Germinal center (tissue), 1 donor: Measurements from ENCODE around the gene RCN1.
"Not testable (repeated sequence)": the region's sequence is repeated elsewhere in the genome, so short reads cannot be mapped to it uniquely, and the experiment has no call there.

Source experiments
- DNase-seq: peaks from one replicate; pipeline ENCODE4 v3.0.0; 2012; ENCODE audit warnings: mixed read lengths, low spot score

The RCN1 gene

GRCh38 chr11:32079553-32079952 is 11.3 kb upstream of the RCN1 start:
- DNase-seq = no peak

DNA sequence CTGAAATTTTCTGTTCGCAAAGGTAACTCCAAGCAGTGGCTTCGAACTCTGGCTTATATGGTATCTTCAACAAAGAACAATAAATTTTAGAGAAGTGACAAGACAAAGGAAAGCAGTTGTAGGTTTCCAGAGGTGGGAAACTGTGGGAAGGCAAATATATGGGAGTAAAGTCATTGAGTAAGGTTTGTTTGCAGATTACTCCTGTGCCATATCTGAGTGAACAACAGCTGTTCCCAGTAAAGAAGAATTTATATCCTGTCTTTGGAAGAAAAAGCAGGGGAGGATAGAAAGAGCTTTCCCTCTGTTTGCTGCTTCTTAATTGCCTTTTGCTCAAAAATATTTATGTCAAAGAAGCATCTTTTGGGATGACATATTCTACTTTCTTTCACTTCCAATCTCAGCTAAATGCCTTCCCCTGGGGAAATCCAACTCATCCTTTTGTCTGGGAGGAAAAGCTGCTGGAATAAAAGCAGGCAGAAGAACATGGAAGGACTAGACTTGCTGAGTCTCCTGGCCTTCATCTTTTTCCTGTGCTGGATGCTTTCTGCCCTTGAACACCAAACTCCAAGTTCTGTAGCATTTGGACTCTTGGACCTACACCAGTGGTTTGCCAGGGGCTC is 10.4 kb upstream of the RCN1 start:
- DNase-seq = no peak

DNA sequence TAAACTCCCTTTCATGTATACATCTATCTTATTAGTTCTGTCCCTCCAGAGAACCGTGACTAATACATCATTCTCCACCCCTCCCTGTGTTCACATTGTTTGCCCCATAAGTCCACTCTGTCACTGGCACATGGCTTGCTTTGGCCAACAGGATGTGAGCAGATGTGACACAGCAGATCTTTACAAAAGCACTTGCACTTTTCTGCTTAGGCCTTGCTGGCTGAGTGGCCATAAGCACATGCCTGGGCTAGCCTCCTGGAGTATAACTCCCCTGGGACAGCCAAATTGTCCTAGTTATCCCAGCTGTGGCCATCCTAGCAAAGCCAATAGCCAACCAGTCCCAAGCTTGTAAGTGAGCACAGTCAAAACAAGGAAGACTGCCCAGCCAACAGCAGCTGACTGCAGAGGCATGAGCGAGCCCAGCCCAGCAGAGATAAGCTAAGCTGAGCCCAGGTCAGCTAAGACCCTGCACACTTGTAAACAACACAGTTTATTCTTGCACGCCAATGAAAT is 9.7 kb upstream of the RCN1 start:
- DNase-seq = no peak

GRCh38 chr11:32081901-32082300 is 9.0 kb upstream of the RCN1 start:
- DNase-seq = no peak

GRCh38 chr11:32082346-32082986 is 8.4 kb upstream of the RCN1 start:
- DNase-seq = no peak

GRCh38 chr11:32087597-32087996 is 3.3 kb upstream of the RCN1 start:
- DNase-seq = no peak

DNA sequence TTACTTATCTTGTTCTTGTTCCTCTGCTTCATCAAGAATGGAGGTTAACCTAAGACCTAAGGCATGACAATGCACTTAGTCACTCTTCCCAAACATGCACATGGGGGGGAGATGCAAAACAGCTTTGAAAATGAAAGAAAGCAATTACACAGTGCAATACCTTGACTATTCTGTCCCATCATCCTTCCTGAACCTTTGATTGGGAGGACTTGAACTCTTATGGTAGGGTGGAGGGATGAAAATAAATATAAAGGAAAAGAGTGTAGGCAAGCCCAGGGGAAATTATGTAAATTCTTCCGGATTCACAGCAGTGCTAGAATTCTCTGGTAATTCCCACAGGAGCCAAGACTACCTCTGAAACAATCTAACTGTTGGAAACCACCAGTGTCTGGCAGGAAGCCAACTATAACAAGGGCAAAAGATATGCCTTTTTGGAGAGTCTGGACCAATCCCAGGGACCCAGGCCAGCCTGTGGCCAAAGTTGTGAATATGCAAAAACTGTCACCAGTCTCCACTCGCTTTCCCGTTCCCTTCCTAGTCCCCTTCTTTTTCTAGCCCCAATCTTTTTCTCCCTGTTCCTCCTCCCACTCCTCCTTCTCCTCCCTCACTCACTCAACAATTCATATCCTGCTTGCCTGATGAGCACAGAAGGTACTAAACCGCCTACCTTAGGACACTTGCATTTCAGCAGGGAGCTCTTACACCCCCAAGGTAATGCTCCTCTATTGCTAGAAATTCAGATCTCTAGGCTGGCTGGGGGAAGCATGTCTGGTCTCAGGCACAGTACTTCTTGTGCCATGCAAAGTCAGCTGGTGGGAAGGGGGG is 2.5 kb upstream of the RCN1 start:
- no peak for DNase-seq

DNA sequence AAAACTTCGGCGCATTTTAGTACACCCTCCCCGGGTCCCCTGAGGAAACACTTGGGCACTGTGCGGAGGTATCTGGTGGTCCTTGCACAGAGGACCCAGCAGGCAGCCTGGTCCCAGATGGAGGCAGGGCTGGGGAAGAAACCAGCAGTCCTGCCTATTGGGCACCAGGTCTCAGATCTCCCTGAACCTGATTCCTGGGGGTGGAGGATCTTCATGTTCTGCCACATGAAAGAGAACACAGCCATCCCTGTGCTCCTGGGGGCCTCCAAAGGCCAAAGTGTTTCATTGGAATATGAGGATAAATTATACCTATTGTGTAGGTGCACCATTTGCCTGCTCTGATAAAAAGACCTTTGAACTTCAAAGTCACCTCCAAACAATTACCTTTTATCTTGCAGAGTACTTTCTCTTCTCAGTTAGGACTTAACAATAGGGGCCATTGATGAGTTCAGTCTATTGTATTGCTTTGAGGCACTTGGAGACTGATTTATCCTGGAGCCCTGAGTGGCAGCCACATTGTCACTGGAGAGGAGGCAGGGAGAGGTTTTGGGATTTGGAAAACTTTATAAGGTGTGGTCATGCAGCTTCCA is 1.8 kb downstream of the RCN1 start:
- DNase-seq = no peak

- no peak for DNase-seq
Observed at GRCh38 chr11:32094923-32095322, 4.0 kb downstream of the RCN1 start.

DNA sequence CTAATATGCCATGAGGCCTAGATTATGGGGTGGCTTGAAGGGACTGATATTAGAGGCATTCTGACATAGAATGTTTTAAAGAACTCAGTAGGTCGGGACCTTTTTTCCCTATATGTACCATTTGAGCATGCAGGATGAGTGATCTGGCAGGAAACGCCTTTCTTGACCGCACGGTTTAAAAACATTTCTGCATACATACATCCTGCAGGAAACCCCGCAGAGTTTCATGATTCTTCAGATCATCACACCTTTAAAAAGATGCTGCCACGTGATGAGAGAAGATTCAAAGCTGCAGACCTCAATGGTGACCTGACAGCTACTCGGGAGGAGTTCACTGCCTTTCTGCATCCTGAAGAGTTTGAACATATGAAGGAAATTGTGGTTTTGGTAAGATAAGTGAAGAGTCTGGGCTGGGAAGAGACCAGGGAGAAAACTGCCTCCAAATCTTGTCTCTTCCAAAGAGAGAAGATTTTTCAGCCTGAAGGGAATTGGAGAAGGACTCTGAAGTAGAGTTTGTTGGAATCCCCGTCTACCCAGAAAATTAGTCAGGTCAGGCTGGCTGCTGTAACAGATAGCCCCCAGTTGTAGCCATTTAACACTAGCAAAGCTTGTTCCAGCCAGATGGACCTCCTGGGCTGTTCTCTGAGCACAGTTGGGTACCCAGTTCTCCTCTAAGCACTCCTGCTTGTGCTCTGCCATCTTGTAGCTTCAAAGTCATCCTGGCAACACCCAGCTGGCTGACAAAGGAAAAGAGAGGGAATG is 7.4 kb downstream of the RCN1 start:
- DNase-seq = no peak

GRCh38 chr11:32099516-32099915 is 8.6 kb downstream of the RCN1 start:
- no peak for DNase-seq

GRCh38 chr11:32100495-32100894 is 9.6 kb downstream of the RCN1 start:
- DNase-seq = no peak

- no peak for DNase-seq
Observed at GRCh38 chr11:32101791-32102190, 10.9 kb downstream of the RCN1 start.

DNA sequence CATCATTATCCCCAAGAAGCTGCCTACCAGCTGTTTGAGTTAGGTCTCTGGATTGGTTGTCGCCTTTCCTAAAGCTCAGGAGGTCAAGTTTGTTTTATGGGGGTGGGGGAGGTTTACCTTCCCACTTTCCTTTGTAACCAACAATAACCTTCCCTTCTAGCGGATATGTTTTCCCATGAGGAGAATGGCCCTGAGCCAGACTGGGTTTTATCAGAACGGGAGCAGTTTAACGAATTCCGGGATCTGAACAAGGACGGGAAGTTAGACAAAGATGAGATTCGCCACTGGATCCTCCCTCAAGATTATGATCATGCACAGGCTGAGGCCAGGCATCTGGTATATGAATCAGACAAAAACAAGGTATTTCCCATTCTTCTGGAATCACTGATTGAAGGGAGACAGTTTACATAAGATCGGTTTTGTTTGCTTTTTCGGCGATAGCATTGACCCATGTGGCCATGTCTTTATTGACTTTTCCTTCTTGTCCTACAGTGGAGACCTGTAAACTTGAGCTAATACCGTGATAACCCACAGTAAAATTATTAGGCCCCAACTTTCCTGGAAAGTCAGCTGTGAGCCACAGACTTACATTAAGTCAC is 12.3 kb downstream of the RCN1 start:
- DNase-seq = not testable (repeated sequence)

GRCh38 chr11:32103941-32104340 is 13.1 kb downstream of the RCN1 start:
- no peak for DNase-seq

DNA sequence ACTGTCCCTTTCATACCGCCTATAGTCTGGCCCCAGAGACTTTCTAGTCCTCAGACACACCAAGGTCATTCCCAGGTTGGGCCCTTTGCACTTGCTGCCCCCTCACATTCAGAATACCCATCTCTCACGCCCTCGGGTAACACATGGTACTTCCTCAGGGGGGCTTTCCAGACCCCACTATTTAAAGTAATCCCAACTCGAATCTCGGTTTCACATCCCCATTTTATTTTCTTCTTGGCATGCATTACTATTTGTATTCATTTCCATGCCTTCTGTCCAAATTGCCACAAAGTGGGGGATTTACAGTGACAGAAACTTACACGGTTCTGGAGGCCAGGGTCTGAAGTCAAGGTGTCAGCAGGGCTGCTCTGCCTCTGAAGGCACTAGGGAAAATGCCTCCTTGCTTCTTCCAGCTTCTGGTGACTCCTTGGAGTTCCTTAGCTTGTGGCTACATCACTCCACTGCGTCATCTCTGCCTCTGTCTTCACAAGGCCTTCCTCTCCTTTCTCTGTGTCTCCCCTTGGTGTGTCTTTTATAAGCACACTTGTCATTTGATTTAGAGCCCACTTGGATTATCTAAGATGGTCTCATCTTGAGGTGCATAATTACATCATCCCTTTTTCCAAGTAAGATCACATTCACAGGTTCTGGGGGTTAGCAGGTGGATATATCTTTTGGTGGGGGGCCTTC is 15.1 kb downstream of the RCN1 start:
- DNase-seq = no peak

- DNase-seq = no peak
Observed at GRCh38 chr11:32107647-32108046, 16.8 kb downstream of the RCN1 start.

GRCh38 chr11:32108576-32108975 is 17.7 kb downstream of the RCN1 start:
- DNase-seq = no peak

GRCh38 chr11:32109138-32109537 is 18.3 kb downstream of the RCN1 start:
- no peak for DNase-seq

GRCh38 chr11:32109592-32109991 is 18.7 kb downstream of the RCN1 start:
- DNase-seq = no peak

DNA sequence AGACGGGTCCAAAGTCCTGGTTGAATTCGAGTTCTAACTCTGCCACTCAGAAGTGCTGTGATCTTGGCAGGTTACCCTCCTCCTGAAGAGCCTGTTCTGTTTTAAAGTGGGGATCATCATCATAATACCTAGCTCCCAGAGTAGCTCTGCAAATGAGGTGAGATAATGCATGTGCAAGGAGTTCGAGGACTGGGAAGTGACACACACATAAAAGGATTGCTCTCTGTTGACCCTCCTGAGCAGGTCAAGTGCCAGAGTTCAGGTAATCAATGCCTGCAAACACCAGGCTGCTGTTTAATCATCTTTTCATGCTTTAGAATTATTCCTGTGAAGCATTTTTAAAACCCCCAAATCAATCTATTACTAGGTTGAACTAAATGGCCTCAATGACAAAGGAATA is 19.9 kb downstream of the RCN1 start:
- no peak for DNase-seq
